Camera-type eye (tissue), 1 donor: ENCODE results near the gene PSMD5. TPM values are rescaled to one million over a fixed set of nuclear protein-coding genes. Genes with fewer than 3 reads are reported as not detected.

Experiments used
- total RNA-seq: library from RNA; depleted of rRNA; stranded (reverse); fragments of >200 nt; gene quantifications from one replicate; pipeline ENCODE4 v1.2.3, GENCODE V29; 2014

PSMD5 gene
- total RNA-seq = 36.7 TPM

GRCh38 chr9:120842685-120843485 lies at the start of gene PSMD5:
Gene PSMD5, minus strand, starts transcription at chr9:120842922. Its CDS starts 13 bp downstream, at chr9:120842909.

GRCh38 chr9:120876842-120877240 lies 34.1 kb upstream of the PSMD5 start, which contains the start of gene PHF19:
Gene PHF19, minus strand, starts transcription at chr9:120877188. Its CDS starts 2,447 bp downstream, at chr9:120874741.

GRCh38 chr9:120792898-120793765 lies 49.6 kb downstream of the PSMD5 start, which contains the start of gene FBXW2:
Gene FBXW2, minus strand, starts transcription at chr9:120793416. Its CDS starts 5,158 bp downstream, at chr9:120788258.

Other genes with a start within 250 kb of the PSMD5 start
- gene MEGF9, start 128.5 kb downstream of the PSMD5 start, total RNA-seq = 64.2 TPM
- 63.0 TPM for gene FBXW2, start 49.5 kb downstream of the PSMD5 start, total RNA-seq
- gene PHF19, start 34.3 kb upstream of the PSMD5 start, total RNA-seq = 34.6 TPM
- 6.2 TPM for gene TRAF1, start 83.9 kb upstream of the PSMD5 start, total RNA-seq
- gene C5, start 207.4 kb upstream of the PSMD5 start, total RNA-seq = 10.0 TPM
- 38.8 TPM for gene CNTRL, start 232.0 kb upstream of the PSMD5 start, total RNA-seq